ENCODE data around the gene SRMS. TPM values are rescaled to one million over a fixed set of nuclear protein-coding genes. Genes with fewer than 3 reads are reported as not detected.

Gene SRMS
- total and polyA plus RNA-seq, 5 donors from 2014 or later: not detected

DNA sequence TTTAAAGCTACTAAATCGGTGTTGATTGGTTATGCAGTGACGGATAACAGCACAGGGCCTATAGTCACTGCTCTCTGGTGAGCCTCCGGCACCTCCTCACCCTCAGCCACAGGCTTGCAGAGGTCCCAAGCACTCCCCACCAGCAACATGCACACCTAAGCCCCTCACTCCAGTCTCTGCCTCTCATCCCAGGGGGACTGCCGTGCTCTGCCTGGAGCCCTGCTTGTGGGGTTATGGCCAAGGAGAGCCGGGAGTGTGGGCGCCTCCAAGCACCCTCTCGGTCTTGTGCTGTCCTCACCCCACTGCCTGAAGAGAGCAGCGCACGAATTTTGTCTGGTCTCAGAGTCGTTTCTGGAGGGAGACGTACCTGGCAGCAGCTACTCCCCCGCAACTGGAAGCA lies 41.8 kb downstream of the SRMS start:
- Mint-ChIP-seq H3K4me3 (no peak overlapping the region), H3K4me1 (peaks cover 0 to 2% (median 0%) of the 10 kb centered on the region in 4 donors), H3K9me3 (peaks cover 0 to 15% (median 5%) of the 10 kb centered on the region in 7 donors), H3K36me3 (peaks cover 3% of the 10 kb centered on the region), H3K27ac (no peak overlapping the region), H3K27me3 (peaks cover 15% of the 10 kb centered on the region)
- DNase-seq (no peak), ATAC-seq (ENCODE audit: low read depth in 2 of 2) (no peak)
- H3K27ac ChIP-seq (ENCODE audit: insufficient read depth, low read length, poor library complexity, severe bottlenecking): no peak overlapping the region
- no peaks in the 10 kb centered on the region for H3K27me3 ChIP-seq (ENCODE audit: control insufficient read depth, insufficient read depth, low read length)
- H3K4me1 ChIP-seq (ENCODE audit: control insufficient read depth, insufficient read depth, low read length, poor library complexity, severe bottlenecking): no peaks in the 10 kb centered on the region
- H3K36me3 ChIP-seq (ENCODE audit: control insufficient read depth, insufficient read depth, low read length): no peaks in the 10 kb centered on the region
- no peak overlapping the region for H3K4me3 ChIP-seq (ENCODE audit: low read depth, low read length)
- peaks cover 4 to 12% of the 10 kb centered on the region in 2 experiments for H3K9me3 ChIP-seq (ENCODE audit: control insufficient read depth in 2 of 2, low read length in 2 of 2)

DNA sequence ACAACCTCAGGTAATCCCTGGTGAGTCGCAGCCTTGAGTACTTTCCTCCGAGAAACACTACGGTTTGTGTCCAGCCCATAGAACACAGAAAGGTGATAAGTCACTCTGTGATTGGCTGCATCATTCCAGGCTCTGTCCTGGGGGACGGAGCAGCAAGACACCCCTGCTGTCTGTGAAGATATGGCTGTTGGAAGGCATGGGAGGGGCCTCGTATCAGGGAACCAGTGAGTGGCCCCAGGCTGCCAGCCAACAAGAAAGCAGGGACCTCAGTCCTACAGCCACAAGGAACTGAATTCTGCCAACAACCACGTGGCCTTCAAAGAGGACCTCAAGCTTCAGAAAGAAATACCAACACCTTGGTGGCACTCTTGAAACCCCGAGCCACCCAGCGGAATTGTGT lies 42.3 kb downstream of the SRMS start:
- Histone ChIP-seq H3K27me3 (ENCODE audit: control insufficient read depth, insufficient read depth, low read length) (no peaks in the 10 kb centered on the region), H3K4me1 (ENCODE audit: control insufficient read depth, insufficient read depth, low read length, poor library complexity, severe bottlenecking) (no peaks in the 10 kb centered on the region), H3K9me3 (ENCODE audit: control insufficient read depth in 2 of 2, low read length in 2 of 2) (peaks cover 4 to 12% of the 10 kb centered on the region in 2 experiments), H3K36me3 (ENCODE audit: control insufficient read depth, insufficient read depth, low read length) (no peaks in the 10 kb centered on the region), H3K27ac (ENCODE audit: insufficient read depth, low read length, poor library complexity, severe bottlenecking) (no peak overlapping the region), H3K4me3 (ENCODE audit: low read depth, low read length) (no peak overlapping the region)
- H3K4me3 Mint-ChIP-seq: no peak overlapping the region
- peaks cover 15% of the 10 kb centered on the region for H3K27me3 Mint-ChIP-seq
- peaks cover 3% of the 10 kb centered on the region for H3K36me3 Mint-ChIP-seq
- ATAC-seq (ENCODE audit: low read depth in 2 of 2) (no peak), DNase-seq (no peak)
- H3K4me1 Mint-ChIP-seq: peaks cover 0 to 2% (median 0%) of the 10 kb centered on the region in 4 donors
- peak overlapping the region in 1 of 3 donors; percentile 14 for H3K27ac Mint-ChIP-seq
- H3K9me3 Mint-ChIP-seq: peaks cover 0 to 15% (median 5%) of the 10 kb centered on the region in 7 donors

DNA sequence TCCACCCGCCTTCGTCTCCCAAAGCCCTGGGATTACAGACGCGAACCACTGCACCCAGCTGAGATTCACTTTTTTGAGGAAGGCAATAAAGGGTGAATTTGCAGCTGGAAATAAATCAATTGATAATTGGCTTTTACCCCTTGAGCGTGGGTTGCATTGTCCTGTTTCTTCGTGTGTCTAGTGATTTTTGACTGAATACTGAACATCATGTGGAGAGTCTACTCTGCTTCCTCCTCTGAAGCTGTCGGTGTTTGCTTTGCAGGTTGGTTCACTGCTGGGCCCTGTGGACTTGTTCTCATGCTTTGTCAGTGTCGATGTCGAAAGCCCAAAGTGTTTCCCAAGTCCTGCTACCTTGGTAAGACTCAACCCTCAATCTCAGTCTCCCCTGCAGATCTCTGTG lies 42.9 kb downstream of the SRMS start:
- no peaks in the 10 kb centered on the region for H3K27me3 ChIP-seq (ENCODE audit: control insufficient read depth, insufficient read depth, low read length)
- peaks cover 4 to 12% of the 10 kb centered on the region in 2 experiments for H3K9me3 ChIP-seq (ENCODE audit: control insufficient read depth in 2 of 2, low read length in 2 of 2)
- H3K4me1 Mint-ChIP-seq: peaks cover 0 to 2% (median 0%) of the 10 kb centered on the region in 4 donors
- DNase-seq (no peak), ATAC-seq (ENCODE audit: low read depth in 2 of 2) (no peak)
- peaks cover under 1% of the 10 kb centered on the region for H3K4me1 ChIP-seq (ENCODE audit: control insufficient read depth, insufficient read depth, low read length, poor library complexity, severe bottlenecking)
- H3K9me3 Mint-ChIP-seq: peaks cover 0 to 15% (median 5%) of the 10 kb centered on the region in 7 donors
- H3K36me3 ChIP-seq (ENCODE audit: control insufficient read depth, insufficient read depth, low read length): no peaks in the 10 kb centered on the region
- no peak overlapping the region for H3K27ac ChIP-seq (ENCODE audit: insufficient read depth, low read length, poor library complexity, severe bottlenecking)
- peaks cover 3% of the 10 kb centered on the region for H3K36me3 Mint-ChIP-seq
- H3K27me3 Mint-ChIP-seq: peaks cover 15% of the 10 kb centered on the region
- no peak overlapping the region for H3K4me3 Mint-ChIP-seq
- no peak overlapping the region for H3K27ac Mint-ChIP-seq
- no peak overlapping the region for H3K4me3 ChIP-seq (ENCODE audit: low read depth, low read length)

DNA sequence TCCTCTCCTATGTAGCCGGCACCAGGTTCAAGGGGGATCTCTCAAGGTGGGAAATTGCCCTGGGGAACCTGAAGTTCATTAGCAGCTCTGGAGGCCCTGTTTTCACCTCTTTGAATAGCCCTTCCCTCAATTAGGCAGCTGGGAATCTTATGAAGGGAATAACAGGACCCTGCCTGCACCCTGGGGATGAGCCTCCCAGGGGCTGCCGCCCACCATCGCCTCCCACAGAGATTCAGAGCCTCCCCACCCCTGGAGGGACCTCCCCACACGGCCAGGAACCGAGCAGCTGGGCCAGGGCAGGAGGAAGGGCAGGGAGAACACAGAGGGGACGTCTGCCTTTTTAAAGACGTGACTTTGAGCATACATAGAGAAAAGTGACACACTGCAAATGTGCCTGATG lies 44.0 kb downstream of the SRMS start:
- H3K9me3 ChIP-seq (ENCODE audit: control insufficient read depth in 2 of 2, low read length in 2 of 2): peaks cover 4 to 12% of the 10 kb centered on the region in 2 experiments
- DNase-seq: no peak
- no peak overlapping the region for H3K4me3 ChIP-seq (ENCODE audit: low read depth, low read length)
- ATAC-seq (ENCODE audit: low read depth in 2 of 2): no peak
- Mint-ChIP-seq H3K4me3 (no peak overlapping the region), H3K27ac (no peak overlapping the region), H3K27me3 (peaks cover 15% of the 10 kb centered on the region), H3K4me1 (peaks cover 0 to 2% (median 0%) of the 10 kb centered on the region in 4 donors), H3K36me3 (peaks cover 3% of the 10 kb centered on the region), H3K9me3 (peaks cover 0 to 15% (median 5%) of the 10 kb centered on the region in 7 donors)
- peaks cover 6% of the 10 kb centered on the region for H3K4me1 ChIP-seq (ENCODE audit: control insufficient read depth, insufficient read depth, low read length, poor library complexity, severe bottlenecking)
- no peak overlapping the region for H3K27ac ChIP-seq (ENCODE audit: insufficient read depth, low read length, poor library complexity, severe bottlenecking)
- H3K27me3 ChIP-seq (ENCODE audit: control insufficient read depth, insufficient read depth, low read length): no peaks in the 10 kb centered on the region
- no peaks in the 10 kb centered on the region for H3K36me3 ChIP-seq (ENCODE audit: control insufficient read depth, insufficient read depth, low read length)

DNA sequence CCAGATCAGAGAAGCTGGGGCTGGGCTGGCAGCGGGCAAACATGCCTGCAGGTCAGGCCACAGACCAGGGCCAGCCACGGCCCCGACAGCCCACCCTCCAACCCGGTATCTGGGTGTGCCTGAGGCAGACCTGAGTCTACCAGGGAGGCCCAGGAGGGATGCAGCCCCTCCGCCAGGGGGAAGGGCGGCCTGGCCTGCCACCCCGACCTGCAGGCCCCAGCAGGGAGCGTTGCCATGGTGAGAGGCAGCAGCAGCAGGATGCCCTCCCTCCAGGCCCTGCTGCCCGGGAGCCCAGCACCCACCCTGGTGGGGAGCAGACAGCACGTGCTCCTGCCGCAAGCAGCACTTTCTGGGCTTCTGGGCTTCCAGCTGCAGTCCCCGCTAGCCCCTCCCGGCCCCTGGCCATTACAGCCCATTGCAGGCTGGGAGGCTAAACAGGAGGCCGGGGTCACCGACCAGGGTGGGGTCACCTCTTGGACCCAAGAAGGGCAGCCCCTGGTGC lies 44.8 kb downstream of the SRMS start:
- Histone ChIP-seq H3K36me3 (ENCODE audit: control insufficient read depth, insufficient read depth, low read length) (no peaks in the 10 kb centered on the region), H3K4me3 (ENCODE audit: low read depth, low read length) (no peak overlapping the region), H3K9me3 (ENCODE audit: control insufficient read depth in 2 of 2, low read length in 2 of 2) (peaks cover 4 to 12% of the 10 kb centered on the region in 2 experiments), H3K27me3 (ENCODE audit: control insufficient read depth, insufficient read depth, low read length) (no peaks in the 10 kb centered on the region), H3K27ac (ENCODE audit: insufficient read depth, low read length, poor library complexity, severe bottlenecking) (no peak overlapping the region), H3K4me1 (ENCODE audit: control insufficient read depth, insufficient read depth, low read length, poor library complexity, severe bottlenecking) (peaks cover 14% of the 10 kb centered on the region)
- DNase-seq (no peak), ATAC-seq (ENCODE audit: low read depth in 2 of 2) (no peak)
- H3K4me3 Mint-ChIP-seq: no peak overlapping the region
- H3K27ac Mint-ChIP-seq: no peak overlapping the region
- peaks cover 15% of the 10 kb centered on the region for H3K27me3 Mint-ChIP-seq
- H3K9me3 Mint-ChIP-seq: peaks cover 0 to 15% (median 5%) of the 10 kb centered on the region in 7 donors
- H3K4me1 Mint-ChIP-seq: peaks cover 0 to 2% (median 0%) of the 10 kb centered on the region in 4 donors
- H3K36me3 Mint-ChIP-seq: peaks cover 3% of the 10 kb centered on the region

DNA sequence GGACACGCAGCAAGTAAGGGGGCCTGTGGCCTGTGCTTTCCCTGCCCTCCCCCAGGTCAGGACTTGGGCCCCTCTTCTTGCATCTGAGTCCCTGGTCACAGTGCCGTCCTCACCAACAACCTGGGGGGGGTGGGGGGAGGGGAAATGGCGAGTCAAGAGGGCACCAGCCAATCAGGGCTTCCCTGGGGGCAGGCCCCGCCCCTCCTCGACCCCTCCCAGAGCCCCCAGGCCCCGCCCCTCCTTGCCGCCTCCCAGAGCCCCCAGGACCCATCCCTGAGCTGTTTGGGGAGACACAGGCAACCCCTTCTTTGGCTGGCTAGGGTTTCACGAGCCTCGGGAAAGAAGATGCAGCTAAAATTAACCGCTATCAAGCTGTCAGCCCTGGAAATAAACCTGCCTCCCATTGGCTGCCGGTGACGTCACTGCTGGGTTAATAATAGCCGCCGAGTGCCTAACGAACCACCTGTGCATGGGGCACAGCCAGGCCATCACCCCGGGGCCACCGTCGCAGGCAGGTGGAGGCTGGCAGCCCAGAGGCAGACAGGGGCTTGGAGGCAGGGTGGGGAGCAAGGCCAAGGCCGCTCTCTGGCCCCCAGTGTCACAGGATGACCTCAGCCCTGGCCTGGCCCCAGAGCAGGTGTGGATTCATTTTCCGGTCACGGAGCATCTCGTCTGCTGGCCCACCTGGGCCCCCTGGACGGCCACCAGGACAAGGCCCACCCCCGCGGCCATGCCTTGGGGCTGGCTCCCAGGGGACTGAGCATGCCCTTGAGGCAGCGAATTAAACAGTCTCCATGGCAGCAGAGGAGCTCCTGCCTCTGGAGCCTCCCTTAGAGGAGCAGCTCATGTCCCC lies 45.5 kb downstream of the SRMS start:
- DNase-seq: no peak
- H3K36me3 Mint-ChIP-seq: peaks cover 3% of the 10 kb centered on the region

DNA sequence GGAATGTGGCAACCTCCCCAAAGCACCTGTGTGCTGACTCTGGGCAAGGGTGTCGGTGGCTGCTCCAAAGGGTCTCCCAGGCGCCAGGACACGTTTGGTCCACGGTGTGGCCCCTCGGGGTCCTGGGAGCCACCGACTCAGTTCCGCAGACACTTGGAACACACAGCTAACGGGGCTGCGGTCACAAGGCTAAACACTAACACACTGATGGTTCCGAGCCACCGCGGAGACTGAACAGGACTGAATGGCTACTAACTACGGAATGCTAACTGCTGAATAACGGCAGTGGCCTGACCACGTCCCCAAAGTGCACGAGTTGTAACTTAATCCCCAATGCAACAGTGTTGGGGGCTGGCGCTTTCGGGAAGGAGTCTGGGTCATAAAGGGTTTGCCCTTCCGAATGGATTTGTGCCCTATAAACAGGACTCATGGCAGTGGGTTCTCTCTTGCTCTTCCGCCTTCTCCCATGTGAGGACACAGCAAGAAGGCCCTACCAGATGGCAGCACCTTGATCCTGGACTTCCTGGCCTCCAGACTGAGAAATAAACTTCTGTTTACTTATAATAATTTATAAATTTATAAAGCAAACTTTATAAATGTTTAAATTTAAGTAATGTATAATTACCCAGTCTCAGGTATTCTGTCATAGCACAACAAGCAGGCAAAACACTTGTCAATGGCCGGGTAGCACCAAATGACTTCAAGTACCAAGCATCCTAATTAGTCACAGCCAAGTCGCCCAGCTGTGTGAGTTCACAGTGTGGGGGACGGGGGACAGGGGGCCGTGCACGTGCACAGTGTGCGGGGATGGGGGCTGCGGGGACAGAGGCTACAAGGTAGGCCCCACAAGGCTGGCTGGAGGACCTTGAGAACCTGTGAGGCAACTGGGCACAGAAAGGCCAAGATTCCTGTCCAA lies 46.4 kb downstream of the SRMS start:
- no peaks in the 10 kb centered on the region for H3K36me3 Mint-ChIP-seq
- H3K4me1 ChIP-seq (ENCODE audit: control insufficient read depth, insufficient read depth, low read length, poor library complexity, severe bottlenecking): peaks cover 19% of the 10 kb centered on the region
- H3K27me3 ChIP-seq (ENCODE audit: control insufficient read depth, insufficient read depth, low read length): no peaks in the 10 kb centered on the region
- H3K27ac Mint-ChIP-seq: peak overlapping the region in 1 of 3 donors; percentile 43
- H3K27ac ChIP-seq (ENCODE audit: insufficient read depth, low read length, poor library complexity, severe bottlenecking): no peak overlapping the region
- H3K4me1 Mint-ChIP-seq: peaks cover 0 to 8% (median under 1%) of the 10 kb centered on the region in 4 donors
- DNase-seq (no peak), ATAC-seq (ENCODE audit: low read depth in 2 of 2) (no peak)
- peaks cover 13% of the 10 kb centered on the region for H3K27me3 Mint-ChIP-seq
- H3K9me3 Mint-ChIP-seq: peaks cover 0 to 15% (median 5%) of the 10 kb centered on the region in 7 donors
- peak overlapping the region in 2 of 4 donors; percentile 52 to 75 for H3K4me3 Mint-ChIP-seq
- no peaks in the 10 kb centered on the region for H3K36me3 ChIP-seq (ENCODE audit: control insufficient read depth, insufficient read depth, low read length)
- peaks cover 4 to 12% of the 10 kb centered on the region in 2 experiments for H3K9me3 ChIP-seq (ENCODE audit: control insufficient read depth in 2 of 2, low read length in 2 of 2)
- H3K4me3 ChIP-seq (ENCODE audit: low read depth, low read length): no peak overlapping the region

More for the DNA sequence above, 45.5 kb downstream of the SRMS start:
- peaks cover 15% of the 10 kb centered on the region for H3K27me3 Mint-ChIP-seq
- no peak for ATAC-seq (ENCODE audit: low read depth in 2 of 2)
- peaks cover 0 to 15% (median 5%) of the 10 kb centered on the region in 7 donors for H3K9me3 Mint-ChIP-seq
- peaks cover 0 to 3% (median 0%) of the 10 kb centered on the region in 4 donors for H3K4me1 Mint-ChIP-seq
- peaks cover 15% of the 10 kb centered on the region for H3K4me1 ChIP-seq (ENCODE audit: control insufficient read depth, insufficient read depth, low read length, poor library complexity, severe bottlenecking)
- peaks cover 4 to 12% of the 10 kb centered on the region in 2 experiments for H3K9me3 ChIP-seq (ENCODE audit: control insufficient read depth in 2 of 2, low read length in 2 of 2)
- H3K4me3 Mint-ChIP-seq: no peak overlapping the region
- H3K27ac Mint-ChIP-seq: no peak overlapping the region
- H3K27me3 ChIP-seq (ENCODE audit: control insufficient read depth, insufficient read depth, low read length): no peaks in the 10 kb centered on the region
- H3K4me3 ChIP-seq (ENCODE audit: low read depth, low read length): no peak overlapping the region
- H3K27ac ChIP-seq (ENCODE audit: insufficient read depth, low read length, poor library complexity, severe bottlenecking): no peak overlapping the region
- no peaks in the 10 kb centered on the region for H3K36me3 ChIP-seq (ENCODE audit: control insufficient read depth, insufficient read depth, low read length)
